Sigmoid colon (tissue), 4 donors: ENCODE results near the gene CMTM7.

Experiments
- EP300 ChIP-seq, 4 donors: sonication (generic); formaldehyde crosslinking; IDR thresholded peaks; one replicate each; pipeline ENCODE4 v1.6.1; 2017; ENCODE audit warnings: antibody characterized with exemption in 4 of 4
- POLR2A ChIP-seq, 2 donors: fragments of 450-650 bp; IDR thresholded peaks; one replicate each; pipeline ENCODE4 v1.6.1; 2016; ENCODE audit warnings: antibody characterized with exemption in 2 of 2, mild to moderate bottlenecking in 2 of 2, moderate library complexity in 2 of 2
- TF ChIP-seq, protein P1 (sequence below), 4 experiments: fragments of 450-650 bp in 3 of 4; fragments of 200-600 bp in 1 of 4; IDR thresholded peaks; one replicate each; pipeline ENCODE4 v1.5.1; 2016 to 2019; ENCODE audit warnings: antibody characterized with exemption in 4 of 4, mild to moderate bottlenecking in 3 of 4, moderate library complexity in 2 of 4

DNA sequence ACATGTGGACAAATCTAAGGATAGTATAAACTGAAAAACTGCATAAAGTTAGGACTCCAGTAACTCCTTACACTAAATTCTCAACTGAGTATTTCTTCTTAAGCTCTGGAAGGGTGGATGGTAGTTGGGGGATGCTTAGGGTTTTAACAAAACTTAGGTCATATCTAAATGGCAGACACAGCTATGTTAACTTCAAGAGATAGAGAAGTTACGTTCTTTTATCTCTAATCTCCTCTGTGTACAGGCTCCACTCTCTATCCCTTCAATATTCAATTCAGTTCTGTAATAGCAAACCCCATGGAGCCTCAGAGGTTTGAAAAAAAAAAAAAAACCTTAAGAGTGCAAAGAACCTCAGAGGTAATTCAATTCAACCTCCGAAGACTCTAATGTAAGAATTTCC is 107.9 kb downstream of the CMTM7 start:
- TF ChIP-seq, protein P1, sequence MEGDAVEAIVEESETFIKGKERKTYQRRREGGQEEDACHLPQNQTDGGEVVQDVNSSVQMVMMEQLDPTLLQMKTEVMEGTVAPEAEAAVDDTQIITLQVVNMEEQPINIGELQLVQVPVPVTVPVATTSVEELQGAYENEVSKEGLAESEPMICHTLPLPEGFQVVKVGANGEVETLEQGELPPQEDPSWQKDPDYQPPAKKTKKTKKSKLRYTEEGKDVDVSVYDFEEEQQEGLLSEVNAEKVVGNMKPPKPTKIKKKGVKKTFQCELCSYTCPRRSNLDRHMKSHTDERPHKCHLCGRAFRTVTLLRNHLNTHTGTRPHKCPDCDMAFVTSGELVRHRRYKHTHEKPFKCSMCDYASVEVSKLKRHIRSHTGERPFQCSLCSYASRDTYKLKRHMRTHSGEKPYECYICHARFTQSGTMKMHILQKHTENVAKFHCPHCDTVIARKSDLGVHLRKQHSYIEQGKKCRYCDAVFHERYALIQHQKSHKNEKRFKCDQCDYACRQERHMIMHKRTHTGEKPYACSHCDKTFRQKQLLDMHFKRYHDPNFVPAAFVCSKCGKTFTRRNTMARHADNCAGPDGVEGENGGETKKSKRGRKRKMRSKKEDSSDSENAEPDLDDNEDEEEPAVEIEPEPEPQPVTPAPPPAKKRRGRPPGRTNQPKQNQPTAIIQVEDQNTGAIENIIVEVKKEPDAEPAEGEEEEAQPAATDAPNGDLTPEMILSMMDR (IDR thresholded peaks at IDR 0.05): no peak
- TF ChIP-seq EP300 (IDR thresholded peaks at IDR 0.05): no peak
- TF ChIP-seq POLR2A (IDR thresholded peaks at IDR 0.05): no peak
